Stimulated activated CD4-positive, alpha-beta T cell treated with anti-CD3 and anti-CD28 coated beads, TNF-alpha, amount 100 ng/mL, for 48 hours (primary cell): Measurements from ENCODE around the gene SNX1.
"Not testable (repeated sequence)": the region's sequence is repeated elsewhere in the genome, so short reads cannot be mapped to it uniquely, and the experiment has no call there.

Experiments used
- DNase-seq, 3 donors: peaks; one replicate each; pipeline ENCODE4 v3.0.0-alpha.2; 2020; ENCODE audit warnings: low read depth in 3 of 3

The SNX1 gene, protein sequence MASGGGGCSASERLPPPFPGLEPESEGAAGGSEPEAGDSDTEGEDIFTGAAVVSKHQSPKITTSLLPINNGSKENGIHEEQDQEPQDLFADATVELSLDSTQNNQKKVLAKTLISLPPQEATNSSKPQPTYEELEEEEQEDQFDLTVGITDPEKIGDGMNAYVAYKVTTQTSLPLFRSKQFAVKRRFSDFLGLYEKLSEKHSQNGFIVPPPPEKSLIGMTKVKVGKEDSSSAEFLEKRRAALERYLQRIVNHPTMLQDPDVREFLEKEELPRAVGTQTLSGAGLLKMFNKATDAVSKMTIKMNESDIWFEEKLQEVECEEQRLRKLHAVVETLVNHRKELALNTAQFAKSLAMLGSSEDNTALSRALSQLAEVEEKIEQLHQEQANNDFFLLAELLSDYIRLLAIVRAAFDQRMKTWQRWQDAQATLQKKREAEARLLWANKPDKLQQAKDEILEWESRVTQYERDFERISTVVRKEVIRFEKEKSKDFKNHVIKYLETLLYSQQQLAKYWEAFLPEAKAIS

DNA sequence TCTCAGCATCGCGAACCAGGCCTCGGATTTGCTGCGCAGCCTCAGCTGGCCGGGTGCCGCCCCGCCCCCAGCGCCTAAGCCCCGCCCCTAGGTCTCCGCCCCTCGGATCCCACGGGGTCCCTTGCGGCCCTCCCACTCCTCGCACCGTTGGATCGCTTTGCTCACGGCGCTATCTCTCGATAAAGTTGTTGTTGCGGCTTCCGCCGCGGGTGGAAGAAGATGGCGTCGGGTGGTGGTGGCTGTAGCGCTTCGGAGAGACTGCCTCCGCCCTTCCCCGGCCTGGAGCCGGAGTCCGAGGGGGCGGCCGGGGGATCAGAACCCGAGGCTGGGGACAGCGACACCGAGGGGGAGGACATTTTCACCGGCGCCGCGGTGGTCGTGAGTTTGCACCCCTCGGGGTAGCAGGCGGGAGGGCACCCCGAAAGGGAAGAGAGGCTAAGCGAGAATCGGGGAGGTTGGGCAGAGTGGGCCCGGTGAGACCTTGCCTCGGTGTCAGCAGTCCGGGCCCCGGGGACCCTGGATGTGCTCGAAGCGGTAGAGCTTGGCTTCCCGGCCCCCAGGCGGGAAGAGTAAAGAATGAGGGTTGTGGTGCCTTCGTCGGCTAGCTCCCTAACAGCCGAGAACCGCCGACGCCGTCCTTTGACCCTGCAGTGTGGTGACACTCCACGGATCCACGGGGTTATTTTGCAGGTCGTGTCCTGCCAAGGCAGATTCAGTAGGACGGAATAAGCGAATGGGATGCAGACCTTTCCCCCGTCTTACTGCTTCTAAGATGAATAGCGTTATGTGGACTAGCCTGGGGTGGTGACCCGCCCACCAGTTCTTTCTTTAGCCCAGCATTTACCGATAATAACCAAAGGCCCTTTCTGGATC, at the start of gene SNX1:
Gene SNX1 (plus strand): TSS at position 188 of the 873 bp plus-strand sequence. CDS start 32 bp downstream, at position 220.
- DNase-seq: peak; percentile 90 to 94 (median 94)

DNA sequence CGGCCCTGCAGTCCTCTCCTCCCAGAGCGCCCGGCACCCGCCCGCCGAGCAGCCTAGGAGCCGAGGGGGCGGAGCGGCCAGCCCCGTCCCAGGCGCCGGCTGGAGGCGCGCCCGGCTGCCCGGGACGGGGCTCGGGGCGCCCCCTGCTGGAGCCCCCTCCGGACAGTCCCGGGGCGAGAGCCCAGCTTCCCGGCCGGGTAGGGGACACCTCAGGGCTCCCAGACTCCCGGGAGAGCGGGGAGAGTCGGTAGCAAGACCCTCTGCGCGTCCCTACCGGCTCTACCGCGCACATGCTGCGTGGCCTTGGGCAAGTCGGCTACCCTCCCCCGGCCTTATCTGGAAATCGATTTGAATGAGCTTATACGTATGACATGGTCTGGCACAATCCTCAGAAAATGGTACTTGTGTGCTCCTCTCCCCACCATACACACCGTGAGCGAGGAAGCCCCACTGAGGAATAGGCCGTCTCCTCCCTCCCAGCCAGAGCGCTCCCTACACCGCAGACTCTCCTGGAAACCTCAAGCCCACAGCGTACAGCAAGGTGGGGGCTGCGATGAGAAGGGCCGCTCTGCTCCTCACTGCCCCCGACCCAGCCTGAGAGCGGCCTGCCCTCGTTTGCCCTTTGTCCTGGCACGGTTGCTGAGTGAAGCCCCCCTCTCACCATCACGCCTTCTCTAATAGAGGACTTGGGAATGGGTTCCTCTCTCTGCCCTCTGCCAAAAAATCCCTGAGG, 49.2 kb upstream of the SNX1 start, which contains the start of gene DAPK2:
Gene DAPK2 (minus strand): TSS at position 65 of the 733 bp plus-strand sequence. CDS start 6,224 bp downstream, outside the sequence.
- DNase-seq: peak; percentile 9 to 63 (median 44)

DNA sequence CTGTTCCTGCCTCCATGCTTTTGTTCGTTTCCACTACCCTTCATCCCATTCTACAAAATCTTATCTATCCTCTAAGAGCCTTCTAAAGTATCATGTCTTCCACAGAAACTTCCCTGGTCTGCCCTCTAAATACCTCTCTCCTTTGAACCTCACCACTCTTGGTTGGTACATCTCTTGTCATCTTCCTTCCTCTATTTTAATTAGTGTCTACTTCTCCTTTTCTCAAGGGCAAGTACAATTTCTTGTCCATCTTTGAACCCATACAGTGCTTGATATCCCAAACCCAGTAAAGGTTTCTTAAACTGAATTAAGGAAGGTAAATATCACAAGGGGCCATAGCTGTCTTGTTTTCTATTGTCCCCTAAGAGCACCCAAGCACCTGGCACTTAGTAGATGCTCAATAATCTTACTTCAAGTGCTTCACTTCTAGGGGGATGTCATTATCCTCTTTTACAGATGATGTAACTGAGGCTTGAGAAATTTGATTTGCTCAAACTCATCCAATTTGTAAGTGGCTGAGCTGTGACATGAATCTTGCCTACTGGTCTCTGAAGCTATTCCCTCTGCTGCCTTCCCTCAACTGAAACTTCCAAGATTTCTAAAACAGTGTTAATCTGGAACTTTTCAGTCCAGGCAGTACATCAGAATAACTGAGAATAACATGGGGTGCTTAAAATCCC, 46.9 kb upstream of the SNX1 start:
- no peak for DNase-seq

DNA sequence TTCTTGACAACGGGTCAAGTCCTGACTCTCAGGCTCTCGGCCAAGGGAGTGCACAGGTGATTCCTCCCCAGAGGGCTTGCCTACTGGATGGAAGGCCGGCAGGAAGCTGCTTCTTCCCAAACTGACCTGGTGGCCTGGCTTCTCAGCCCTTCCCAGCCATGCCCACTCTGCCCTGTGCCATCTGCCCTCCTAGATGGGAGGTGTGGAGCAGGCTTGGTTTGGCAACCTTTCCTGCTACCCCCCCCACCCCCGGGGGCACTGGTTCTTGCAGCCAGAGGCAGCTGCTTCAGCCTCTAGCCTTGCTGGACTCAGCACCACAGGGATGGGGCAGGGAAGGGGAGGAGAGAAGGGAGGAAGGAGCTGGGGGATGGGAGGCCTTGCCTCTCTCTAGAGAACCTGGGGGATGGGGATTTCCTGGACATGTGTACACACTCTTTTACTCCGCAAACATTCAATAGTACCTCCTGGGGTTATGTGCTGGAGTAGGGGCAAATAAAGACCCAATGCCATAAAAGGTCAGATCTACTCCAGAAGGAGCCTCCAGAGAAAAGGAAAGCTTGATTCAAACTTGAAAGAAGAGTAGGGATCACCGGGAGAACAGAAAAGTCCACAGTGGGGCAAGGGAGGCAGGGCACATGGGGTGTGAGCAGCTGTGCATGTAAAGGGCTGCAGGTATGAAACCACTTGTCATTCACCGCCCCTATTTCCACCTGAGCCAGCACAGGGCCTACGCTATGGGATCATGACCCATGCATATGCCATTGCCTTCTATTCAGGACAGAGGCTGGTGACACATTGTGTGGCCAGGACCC, 45.3 kb upstream of the SNX1 start:
- no peak for DNase-seq

DNA sequence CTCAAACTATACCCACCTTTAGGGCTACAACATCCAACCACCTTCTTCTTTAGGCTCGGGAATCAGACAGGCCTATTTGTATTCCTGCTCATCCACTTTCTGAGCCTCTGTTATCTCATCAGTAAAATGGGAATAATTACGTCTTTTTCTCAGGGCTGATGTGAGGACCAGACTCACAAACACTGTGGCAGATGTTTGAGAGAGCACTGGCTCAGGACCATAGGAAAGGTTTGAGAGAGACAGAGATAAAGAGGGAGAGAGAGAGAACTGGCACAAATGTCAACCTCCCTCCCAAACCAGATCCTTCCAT, 44.7 kb upstream of the SNX1 start:
- DNase-seq: no peak

DNA sequence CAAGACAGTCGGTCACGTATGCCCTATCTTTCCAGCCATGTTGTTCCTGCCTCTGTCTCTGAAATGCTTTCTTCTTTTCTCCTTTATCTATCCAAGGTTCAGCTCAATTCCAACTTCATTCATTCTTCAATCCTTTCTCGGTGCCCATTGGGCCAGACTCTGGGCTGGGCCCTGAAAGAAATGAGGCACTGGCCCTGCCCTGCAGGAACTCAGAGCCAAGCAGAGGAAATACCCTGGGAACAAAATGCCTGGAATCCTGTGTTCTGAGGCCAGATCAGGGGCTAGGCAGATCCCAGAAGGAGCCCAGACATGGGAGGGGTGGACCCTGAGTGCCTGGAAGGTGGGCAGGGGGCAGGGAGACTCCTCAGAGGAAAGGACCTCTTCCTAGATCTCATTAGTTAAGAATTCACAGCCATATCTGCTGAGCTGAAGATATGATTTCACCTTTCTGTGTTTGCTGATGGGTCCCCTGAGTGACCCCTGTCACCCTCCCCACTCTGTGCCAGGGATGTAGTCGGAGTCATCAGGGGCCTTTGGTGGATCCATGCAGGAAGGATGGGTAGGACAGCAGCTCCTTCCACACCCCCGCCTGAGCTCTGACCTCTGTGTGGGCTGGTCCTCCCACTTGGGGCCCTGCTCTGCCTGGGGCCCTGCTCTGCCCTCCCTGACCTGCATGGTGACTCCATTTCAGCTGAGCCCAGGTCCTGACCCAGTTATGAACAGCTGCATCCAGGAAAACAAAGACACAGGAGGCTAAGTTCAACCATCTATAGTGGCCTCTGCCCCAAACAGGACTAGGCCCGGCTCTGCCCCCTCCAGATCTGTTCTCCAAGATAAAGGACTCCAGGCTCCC, 44.1 kb upstream of the SNX1 start:
- no peak for DNase-seq

DNA sequence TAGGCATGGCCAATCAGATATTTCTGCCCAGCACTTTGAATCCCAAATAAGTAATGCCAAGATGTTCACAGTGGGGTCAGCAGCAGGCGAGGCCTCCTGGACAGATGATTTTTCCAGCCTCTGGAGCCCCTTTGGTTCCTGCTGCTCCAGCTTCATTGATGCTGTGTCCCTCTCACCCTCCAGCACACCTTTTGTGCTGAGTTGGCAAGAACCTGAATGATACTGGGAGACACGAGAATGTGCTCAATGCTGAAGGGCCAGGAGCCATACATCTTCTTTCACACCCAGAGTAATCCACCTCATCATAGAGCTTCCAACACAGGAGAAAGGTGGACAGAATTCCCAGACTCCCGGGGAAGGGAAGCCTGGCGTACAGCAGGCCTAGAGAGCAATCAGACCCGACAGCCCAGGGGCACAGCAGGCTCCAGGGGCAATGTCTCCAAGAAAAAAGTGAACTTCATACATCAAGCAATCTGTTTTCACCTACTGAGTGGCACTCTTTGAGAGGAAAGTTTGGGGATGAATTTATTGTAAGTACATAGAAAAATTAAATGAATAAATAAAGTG, 42.8 kb upstream of the SNX1 start:
- no peak for DNase-seq

DNA sequence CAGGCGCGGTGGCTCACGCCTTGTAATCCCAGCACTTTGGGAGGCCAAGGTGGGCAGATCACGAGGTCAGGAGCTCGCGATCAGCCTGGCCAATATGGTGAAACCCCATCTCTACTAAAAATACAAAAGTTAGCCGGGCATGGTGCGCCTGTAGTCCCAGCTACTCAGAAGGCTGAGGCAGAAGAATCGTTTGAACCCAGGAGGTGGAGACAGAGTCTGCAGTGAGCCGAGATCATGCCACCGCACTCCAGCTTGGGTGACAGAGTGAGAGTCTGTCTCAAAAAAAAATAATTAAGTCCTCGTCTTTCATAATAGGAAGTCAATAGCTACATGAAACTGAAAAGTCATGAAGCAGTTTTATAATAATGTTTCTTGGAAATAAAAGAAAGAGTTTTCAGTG, 42.1 kb upstream of the SNX1 start:
- DNase-seq: not testable (repeated sequence)

DNA sequence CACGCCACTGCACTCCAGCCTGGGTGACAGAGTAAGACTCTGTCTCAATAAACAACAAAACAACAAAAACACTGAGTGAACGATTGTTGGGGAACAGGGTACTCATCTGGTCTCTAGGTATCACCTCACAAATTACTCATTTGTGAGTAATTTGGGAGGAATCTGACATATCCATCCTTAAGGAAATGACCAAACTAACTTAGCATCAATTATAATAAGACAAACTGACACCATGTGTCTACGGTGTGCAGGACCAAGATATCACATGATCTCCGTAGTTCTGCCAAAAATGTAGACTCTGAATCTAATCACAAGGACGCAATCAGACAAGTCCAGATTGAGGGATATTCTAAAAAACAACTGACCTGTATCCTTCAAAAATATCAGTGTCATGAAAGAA, 37.5 kb upstream of the SNX1 start:
- no peak for DNase-seq

DNA sequence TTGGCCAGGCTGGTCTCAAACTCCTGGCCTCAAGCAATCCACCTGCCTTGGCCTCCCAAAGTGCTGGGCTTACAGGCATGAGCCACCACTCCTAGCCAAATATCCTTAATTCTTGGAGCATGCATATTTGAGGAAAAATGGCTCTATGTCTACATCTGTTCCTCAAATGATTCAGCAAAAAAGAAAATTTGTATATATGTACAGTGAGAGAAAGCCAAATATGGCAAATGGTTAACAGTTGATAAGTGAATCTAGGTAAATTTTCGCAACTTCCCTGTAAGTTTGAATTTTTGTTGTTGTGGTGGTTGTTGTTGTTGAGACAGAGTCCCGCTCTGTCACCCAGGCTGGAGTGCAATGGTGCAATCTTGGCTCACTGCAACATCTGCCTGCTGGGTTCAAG, 36.7 kb upstream of the SNX1 start:
- not testable (repeated sequence) for DNase-seq

DNA sequence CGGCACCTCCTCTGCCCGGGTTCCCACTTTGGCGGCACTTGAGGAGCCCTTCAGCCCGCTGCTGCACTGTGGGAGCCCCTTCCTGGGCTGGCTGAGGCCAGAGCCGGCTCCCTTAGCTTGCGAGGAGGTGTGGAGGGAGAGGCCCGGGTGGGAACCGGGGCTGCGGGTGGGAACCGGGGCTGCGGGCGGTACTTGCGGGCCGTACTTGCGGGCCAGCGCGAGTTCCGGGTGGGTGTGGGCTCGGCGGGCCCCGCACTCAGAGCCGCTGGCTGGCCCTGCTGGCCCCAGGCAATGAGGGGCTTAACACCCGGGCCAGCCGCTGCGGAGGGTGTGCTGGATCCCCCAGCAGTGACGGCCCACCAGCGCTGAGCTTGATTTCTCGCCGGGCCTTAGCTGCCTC, 35.1 kb upstream of the SNX1 start:
- DNase-seq: no peak

DNA sequence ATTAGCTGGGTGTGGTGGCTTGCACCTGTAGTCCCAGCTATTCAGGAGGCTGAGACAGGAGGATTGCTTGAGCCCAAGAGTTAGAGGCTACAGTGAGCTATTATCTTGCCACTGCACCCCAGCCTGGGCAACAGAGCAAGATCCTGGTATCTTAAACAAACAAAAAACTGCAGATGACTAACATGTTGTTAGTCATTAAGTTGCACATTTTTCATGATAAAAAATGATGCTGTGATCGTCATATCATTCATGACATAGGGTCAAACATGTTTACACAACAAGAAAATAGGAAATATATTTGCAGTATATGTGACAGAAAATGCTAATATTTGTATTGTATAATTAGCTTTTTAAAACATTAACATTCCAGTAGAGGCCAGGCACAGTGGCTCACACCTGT, 29.3 kb upstream of the SNX1 start:
- DNase-seq: no peak

DNA sequence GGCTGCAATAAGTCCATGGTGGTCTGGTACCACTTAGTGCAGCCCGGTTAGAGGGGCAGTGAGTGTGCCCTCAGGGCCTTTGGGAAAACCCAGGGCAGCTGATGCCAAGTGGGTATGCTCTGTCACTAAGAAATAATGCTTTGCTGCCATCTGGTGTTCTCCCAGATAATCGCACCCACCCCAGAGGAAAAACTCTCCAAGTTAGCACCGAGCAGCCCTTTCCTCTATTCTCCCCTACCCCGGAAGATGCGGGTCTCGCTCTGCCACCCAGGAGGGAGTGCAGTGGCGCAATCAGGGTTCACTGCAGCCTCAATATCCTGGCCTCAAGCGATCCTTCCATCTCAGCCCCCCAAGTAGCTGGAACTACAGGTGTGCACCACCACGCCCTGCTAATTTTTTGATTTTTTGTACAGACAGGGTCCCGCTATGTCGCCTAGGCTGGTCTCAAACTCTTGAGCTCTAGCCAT, 28.2 kb upstream of the SNX1 start:
- peak; percentile 14 to 46 (median 44) for DNase-seq

DNA sequence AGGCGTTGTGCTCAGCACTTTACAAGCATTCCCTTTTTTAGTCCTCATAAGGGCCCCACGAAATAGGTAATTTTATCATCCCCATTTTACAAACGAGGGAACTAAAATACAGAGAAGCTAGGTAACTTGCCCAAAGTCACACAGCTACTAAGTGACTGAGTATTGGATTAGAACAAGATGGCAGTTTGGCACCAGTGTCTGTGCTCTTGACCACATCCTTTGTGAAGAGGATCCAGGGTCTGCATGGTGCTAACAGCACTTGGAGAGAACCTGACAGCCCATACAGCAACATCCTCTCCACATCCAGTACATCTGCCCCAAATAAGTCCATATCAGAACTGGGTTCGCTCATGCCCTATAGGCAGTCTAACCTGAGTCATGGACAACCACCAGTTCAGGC, 27.6 kb upstream of the SNX1 start:
- DNase-seq: no peak

DNA sequence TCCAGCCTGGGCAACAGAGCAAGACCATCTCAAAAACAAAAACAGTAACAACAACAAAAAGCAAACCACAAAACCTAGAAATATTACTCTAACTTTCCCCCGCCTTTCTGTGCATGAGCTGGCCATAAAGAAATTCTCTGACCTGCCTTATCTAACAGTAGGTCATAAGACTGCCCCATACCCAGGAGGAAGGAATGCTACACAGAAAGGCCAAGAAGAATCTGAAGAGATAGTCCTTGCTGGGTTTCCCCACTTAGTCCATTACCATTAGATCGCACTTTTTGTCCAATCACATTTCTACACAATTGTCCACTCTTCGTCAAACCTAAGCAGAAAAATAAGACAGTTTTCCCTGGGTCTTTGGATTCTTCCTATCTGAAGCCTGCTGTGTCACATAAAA, 25.7 kb upstream of the SNX1 start:
- no peak for DNase-seq

DNA sequence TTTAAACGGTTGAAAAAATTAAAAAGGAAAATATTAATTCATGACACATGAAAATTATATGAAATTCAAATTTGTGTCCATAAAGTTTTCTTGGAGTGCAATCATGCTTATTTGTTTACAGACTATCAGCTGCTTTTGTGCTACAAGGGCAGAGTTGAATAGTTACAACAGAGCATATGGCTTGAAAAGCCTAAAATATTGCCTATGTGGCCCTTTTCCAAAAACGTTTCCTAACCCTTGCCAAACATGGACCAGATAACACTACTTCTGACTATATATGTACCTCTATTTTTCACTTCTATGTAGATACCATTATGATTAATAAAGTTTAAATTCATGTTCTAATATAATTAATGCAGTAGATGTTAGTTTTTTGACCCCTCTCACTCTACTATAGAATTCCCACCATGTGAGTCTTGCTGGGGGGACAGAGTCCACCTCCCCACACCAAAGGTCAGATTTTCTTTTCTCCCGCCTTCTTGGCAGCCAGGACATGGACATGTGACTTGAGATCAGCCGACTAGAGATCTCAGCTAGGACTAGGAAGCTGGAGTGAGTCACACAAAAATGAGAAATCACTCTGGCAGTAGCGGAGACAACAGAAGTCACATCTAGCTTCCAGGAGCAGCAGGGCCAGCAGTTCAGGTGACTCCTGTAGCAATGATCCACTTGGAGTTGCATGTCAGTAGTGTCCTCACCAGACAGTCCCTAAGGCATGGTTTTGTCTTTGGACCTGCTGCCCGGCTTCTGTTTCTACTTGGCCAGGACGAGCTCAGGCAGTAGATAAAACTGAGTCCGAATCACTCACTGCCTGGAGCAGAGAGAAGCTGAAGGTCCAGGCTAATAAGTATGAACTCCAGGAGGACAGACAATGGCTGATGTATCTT, 24.6 kb upstream of the SNX1 start:
- no peak for DNase-seq

DNA sequence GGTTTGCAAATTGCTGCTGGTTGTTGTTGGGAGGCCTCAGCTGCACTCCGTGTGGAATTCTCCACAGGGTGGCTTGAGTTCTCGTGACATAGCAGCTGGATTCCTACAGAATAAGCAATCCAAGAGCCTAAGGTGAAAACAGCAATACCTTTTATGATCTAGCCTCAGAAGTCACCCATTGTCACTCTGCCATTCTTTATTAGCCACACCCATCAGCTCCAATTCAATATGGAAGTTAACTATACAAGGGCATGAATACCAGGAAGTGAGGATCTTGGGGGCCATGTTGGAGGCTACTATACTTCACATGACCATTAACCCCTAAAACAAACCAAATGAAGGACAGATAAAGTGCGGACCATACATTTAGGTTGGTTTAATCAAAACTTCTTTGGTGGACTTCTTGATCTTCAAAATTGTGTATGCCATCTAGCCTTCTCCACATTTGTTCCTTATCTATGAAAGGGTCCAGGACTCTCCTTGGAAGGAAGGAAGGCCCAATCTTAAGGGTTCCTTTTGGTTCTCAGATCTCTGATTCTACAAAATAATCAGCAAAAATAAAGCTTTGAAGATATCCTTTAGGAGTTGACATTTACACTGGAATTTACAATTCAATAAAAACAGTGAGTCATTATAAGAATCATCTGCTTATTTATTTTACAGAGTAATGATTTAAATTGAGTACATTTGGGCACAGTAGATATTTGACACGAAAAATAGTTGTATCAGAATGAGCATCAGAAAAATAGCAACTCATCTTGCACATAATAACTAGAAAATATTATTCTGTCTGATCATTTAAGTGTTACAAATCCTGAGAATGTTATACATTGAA, 23.6 kb upstream of the SNX1 start:
- no peak for DNase-seq
